GM12872 (cell line): ENCODE results near the gene BRWD1.

Experiments
- TF ChIP-seq, protein P1 (sequence below): IDR thresholded peaks from 3 replicates; pipeline ENCODE4 v1.5.1; 2011; ENCODE audit warnings: low read depth, mild to moderate bottlenecking, low read length, moderate library complexity; ENCODE audit not compliant: insufficient read depth

BRWD1 gene

DNA sequence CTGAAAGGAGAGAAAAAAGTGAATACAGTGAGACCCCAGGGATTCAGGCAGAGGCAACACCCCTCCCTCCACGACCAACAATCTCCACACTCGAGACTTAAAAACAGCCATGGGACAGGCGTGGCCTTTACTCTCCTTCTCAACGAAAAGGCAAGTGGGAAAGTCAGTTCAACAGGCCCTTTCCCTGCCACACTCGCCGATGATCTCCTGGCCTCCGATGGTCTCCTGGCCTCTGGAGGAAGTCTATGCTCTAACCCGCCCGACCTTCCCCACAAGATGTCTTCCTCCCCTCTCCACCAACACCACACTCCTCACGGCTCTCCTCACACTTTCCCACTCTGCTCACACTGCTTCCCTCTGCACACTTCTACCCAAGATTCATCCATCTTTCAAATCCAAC, 137.8 kb downstream of the BRWD1 start:
- TF ChIP-seq, protein P1, sequence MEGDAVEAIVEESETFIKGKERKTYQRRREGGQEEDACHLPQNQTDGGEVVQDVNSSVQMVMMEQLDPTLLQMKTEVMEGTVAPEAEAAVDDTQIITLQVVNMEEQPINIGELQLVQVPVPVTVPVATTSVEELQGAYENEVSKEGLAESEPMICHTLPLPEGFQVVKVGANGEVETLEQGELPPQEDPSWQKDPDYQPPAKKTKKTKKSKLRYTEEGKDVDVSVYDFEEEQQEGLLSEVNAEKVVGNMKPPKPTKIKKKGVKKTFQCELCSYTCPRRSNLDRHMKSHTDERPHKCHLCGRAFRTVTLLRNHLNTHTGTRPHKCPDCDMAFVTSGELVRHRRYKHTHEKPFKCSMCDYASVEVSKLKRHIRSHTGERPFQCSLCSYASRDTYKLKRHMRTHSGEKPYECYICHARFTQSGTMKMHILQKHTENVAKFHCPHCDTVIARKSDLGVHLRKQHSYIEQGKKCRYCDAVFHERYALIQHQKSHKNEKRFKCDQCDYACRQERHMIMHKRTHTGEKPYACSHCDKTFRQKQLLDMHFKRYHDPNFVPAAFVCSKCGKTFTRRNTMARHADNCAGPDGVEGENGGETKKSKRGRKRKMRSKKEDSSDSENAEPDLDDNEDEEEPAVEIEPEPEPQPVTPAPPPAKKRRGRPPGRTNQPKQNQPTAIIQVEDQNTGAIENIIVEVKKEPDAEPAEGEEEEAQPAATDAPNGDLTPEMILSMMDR = no peak

DNA sequence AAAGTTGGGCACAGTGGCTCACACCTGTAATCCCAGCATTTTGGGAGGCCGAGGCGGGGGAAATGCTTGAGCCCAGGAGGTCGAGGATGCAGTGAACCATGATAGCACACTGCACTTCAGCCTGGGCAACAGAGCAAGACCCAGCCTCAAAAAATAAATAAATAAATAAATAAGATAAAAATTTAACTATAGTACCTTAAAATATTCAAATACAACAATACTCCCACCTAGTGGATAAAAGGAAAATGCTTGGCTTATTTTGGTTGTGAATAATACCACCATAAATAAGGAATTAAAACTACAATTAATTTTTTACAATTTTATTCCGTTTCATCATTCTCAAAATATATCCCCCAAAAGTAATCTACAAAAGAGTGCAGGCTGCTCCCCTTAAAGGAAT, 138.3 kb downstream of the BRWD1 start:
- TF ChIP-seq, protein P1 = peak; percentile 22; the same call in 1 of the 3 replicates

DNA sequence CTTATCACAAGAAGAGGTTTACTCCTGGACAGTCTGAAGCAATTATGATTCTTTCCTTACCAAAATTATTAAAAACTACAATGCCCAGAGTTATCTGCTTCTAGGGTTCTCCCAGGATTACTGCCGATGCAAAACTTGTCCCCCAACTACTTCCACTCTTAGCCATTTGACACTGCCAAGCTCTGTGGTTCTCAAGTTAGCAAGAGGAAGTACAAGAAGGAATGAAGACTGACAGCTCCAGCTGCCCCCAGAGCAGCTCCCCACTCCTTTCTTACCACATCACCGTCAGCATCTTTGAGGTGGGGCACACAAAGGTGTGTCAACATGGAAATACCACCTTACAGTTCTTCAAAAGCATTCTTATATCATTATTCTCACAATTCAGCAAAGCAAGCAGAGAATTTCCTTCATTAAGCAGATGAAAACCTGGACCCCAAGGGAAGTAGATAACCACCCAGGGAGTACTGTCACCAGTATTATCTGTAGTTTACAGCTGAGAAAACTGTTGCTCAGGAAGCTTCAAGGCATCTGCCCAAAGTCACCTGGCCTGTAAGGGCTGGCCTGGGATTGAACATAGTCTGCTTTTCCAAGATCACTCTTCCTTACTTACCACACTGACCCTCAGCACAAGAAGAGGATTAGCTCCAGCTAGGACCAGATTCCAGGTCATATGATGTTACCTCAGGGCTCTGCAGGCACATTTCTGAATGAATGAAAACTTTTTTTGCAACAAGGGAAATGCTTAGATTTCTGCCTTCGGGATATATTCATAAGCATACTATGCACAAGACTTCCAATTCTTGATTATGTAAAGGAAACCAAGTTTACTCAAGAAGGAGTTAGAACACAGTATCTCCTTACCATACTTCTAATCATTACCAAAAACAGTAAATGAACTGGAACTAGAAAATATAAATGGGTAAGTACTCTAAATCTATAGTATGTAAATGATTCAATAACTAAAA, 139.4 kb downstream of the BRWD1 start:
- TF ChIP-seq, protein P1 = no peak

DNA sequence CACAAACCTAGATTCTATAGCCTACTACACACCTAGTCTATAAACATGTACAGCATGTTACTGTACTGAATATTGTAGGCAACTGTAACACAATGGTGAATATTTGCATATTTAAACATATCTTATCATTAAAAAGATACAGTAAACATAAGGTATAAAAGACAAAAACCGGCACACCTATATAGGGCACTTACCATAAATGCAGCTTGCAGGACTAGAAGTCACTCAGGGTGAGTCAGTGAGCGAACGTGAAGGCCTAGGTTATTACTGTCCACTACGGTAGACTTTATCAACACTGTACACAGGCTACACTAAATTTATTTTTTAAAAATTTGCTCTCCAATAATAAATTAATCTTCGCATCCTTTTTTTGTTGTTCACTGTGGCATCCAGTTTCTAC, 143.5 kb downstream of the BRWD1 start:
- TF ChIP-seq, protein P1 = no peak

DNA sequence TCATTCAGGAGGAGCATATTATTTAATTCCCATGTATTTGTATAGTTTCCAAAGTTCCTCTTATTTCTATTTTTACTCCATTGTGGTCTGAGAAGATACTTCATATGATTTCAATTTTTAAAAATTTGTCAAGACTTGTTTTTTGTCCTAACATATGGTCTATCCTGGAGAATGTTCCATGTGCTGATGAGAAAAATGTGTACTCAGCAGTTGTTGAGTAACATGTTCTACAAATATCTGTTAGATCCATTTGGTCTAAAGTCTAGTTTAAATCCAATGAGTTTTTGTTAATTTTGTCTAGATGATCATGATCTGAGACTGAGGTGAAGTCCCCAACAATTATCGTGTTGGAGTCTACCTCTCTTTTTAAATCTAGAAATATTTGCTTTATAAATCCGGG, 144.6 kb downstream of the BRWD1 start:
- TF ChIP-seq, protein P1 = no peak

DNA sequence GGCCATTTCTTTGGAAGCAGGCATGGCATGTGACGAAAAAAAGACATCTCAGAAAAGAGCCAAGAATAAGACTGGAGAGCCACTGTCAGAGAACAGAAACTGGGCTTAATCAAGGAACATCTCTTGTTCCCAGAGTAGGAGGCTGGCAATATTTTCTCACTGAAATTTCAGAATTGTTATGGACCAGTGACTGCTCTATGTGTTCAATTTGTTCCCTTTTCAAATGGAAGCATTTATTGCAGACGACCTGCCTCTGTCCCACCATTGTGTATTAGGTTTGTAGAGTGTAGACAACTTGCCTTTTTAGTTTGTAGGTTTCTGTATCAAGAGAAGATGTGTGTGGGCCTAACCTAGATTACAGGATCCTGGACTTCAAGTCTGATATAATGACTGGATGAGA, 148.9 kb downstream of the BRWD1 start:
- TF ChIP-seq, protein P1 = no peak

DNA sequence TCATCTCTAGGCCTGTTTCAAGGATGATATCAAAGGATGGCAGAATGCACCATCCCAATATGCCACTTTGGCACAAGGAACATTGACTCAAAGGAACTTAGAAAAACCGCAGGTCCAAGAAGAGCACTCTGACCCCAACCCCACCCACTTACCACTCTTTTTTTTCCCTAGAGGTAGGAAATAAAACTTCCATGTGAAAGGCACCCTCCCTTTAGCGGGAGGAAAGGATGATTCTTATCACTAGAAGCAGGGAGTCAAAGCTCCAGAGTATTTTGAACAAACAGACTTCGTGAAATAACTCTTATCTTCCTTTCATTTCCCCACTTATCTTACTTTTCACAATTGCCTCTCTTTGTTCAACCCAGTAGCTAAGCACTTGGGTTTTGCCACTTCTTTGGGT, 152.4 kb downstream of the BRWD1 start:
- TF ChIP-seq, protein P1 = no peak
